HepG2 (cell line): Measurements from ENCODE around the gene CLCA4.

Experiments
- ATF2 ChIP-seq: sonication (generic); formaldehyde crosslinking; IDR thresholded peaks from 2 replicates; pipeline ENCODE4 v1.4.0; 2020; ENCODE audit warnings: missing genetic modification reagents
- CTCF ChIP-seq: sonication (generic); formaldehyde crosslinking; IDR thresholded peaks from 2 replicates; pipeline ENCODE4 v1.5.0; 2020; ENCODE audit warnings: mild to moderate bottlenecking, missing genetic modification reagents, moderate library complexity
- EZH2 ChIP-seq: conservative IDR thresholded peaks from 2 replicates; pipeline ENCODE4 v1.6.1; 2012; ENCODE audit warnings: mild to moderate bottlenecking, low read depth, low read length, moderate library complexity
- FOXM1 ChIP-seq: sonication (generic); formaldehyde crosslinking; IDR thresholded peaks from 2 replicates; pipeline ENCODE4 v1.5.0; 2020; ENCODE audit warnings: missing genetic modification reagents
- KDM1A ChIP-seq: IDR thresholded peaks from 2 replicates; pipeline ENCODE4 v1.6.1; 2016; ENCODE audit warnings: missing compliant biosample characterization
- POLR2A ChIP-seq, 2 experiments: IDR thresholded peaks; 2 replicates each; pipeline ENCODE4 v1.6.1; 2011; ENCODE audit warnings: low read depth in 2 of 2, low read length in 2 of 2, mild to moderate bottlenecking in 1 of 2, moderate library complexity in 1 of 2; ENCODE audit not compliant: insufficient read depth in 1 of 2
- PREB ChIP-seq: sonication (generic); formaldehyde crosslinking; IDR thresholded peaks from 2 replicates; pipeline ENCODE4 v1.4.0; 2020; ENCODE audit warnings: missing genetic modification reagents
- REST ChIP-seq, 2 experiments: IDR thresholded peaks; 2 replicates each; pipeline ENCODE4 v1.6.1; 2011 to 2012; ENCODE audit warnings: low read length in 2 of 2, borderline replicate concordance in 1 of 2, low read depth in 1 of 2, mild to moderate bottlenecking in 1 of 2, moderate library complexity in 1 of 2
- STAT5B ChIP-seq: sonication (generic); formaldehyde crosslinking; IDR thresholded peaks from 2 replicates; pipeline ENCODE4 v1.4.0; 2020; ENCODE audit warnings: missing genetic modification reagents
- ZNF367 ChIP-seq: sonication (generic); formaldehyde crosslinking; IDR thresholded peaks from 2 replicates; pipeline ENCODE4 v1.4.0; 2020; ENCODE audit warnings: missing genetic modification reagents, borderline replicate concordance
- ZNF484 ChIP-seq: sonication (generic); formaldehyde crosslinking; IDR thresholded peaks from 2 replicates; pipeline ENCODE4 v1.5.1; 2020; ENCODE audit warnings: mild to moderate bottlenecking, low read depth, missing genetic modification reagents, borderline replicate concordance
- ZNF558 ChIP-seq: sonication (generic); formaldehyde crosslinking; IDR thresholded peaks from 2 replicates; pipeline ENCODE4 v1.9.0; 2022; ENCODE audit warnings: mild to moderate bottlenecking, missing genetic modification reagents, borderline replicate concordance
- ZSCAN29 ChIP-seq: sonication (generic); formaldehyde crosslinking; conservative IDR thresholded peaks from 2 replicates; pipeline ENCODE4 v1.4.0; 2020; ENCODE audit warnings: mild to moderate bottlenecking, missing genetic modification reagents

GRCh38 chr1:86563849-86564248 is 17.0 kb downstream of the CLCA4 start:
- no peak for TF ChIP-seq FOXM1 (CRISPR knock-in tag)
- TF ChIP-seq PREB: no peak
- no peak for TF ChIP-seq POLR2A (IDR thresholded peaks at IDR 0.05; ENCODE audit: insufficient read depth in 1 of 2, low read depth in 2 of 2, low read length in 2 of 2)
- TF ChIP-seq ZNF367 (CRISPR knock-in tag): no peak
- no peak for TF ChIP-seq ZNF558 (CRISPR knock-in tag)
- no peak for TF ChIP-seq ZSCAN29 (CRISPR knock-in tag)
- no peak for TF ChIP-seq REST (IDR thresholded peaks at IDR 0.05; ENCODE audit: borderline replicate concordance in 1 of 2, low read depth in 1 of 2, low read length in 2 of 2)
- no peak for TF ChIP-seq EZH2
- no peak for TF ChIP-seq STAT5B
- no peak for TF ChIP-seq CTCF (CRISPR knock-in tag)
- TF ChIP-seq ATF2 (CRISPR knock-in tag): no peak
- no peak for TF ChIP-seq ZNF484 (CRISPR knock-in tag)
- no peak for TF ChIP-seq KDM1A (CRISPR knock-in tag)
